Ascending aorta (tissue), 2 donors: ENCODE data around the gene LHX2. TPM values are rescaled to one million over a fixed set of nuclear protein-coding genes. Genes with fewer than 3 reads are reported as not detected.

Experiments used
- DNase-seq, 2 donors: peaks; one replicate each; pipeline ENCODE4 v3.0.0-alpha.2; 2019; ENCODE audit warnings: low spot score in 2 of 2
- H3K27ac ChIP-seq, 2 donors: fragments of 200-600 bp; sonication (generic); one replicate each; pipeline ENCODE4 v1.5.1; 2016 to 2017; ENCODE audit warnings: mild to moderate bottlenecking in 1 of 2
- H3K27me3 ChIP-seq: fragments of 200-600 bp; sonication (generic); one replicate; pipeline ENCODE4 v1.5.1; 2017
- H3K36me3 ChIP-seq, 2 donors: fragments of 200-600 bp; sonication (generic); one replicate each; pipeline ENCODE4 v1.5.1; 2016
- H3K4me1 ChIP-seq, 2 donors: fragments of 200-600 bp; sonication (generic); one replicate each; pipeline ENCODE4 v1.5.1; 2016 to 2017; ENCODE audit warnings: mild to moderate bottlenecking in 1 of 2
- H3K4me3 ChIP-seq, 2 donors: fragments of 200-600 bp; sonication (generic); one replicate each; pipeline ENCODE4 v1.5.1; 2016 to 2017; ENCODE audit warnings: mild to moderate bottlenecking in 1 of 2
- H3K9me3 ChIP-seq, 2 donors: fragments of 200-600 bp; sonication (generic); one replicate each; pipeline ENCODE4 v1.5.1; 2016
- CTCF ChIP-seq, 3 experiments: fragments of 200-600 bp in 2 of 3; fragments of 450-650 bp in 1 of 3; sonication (generic) in 2 of 3; IDR thresholded peaks; one replicate each; pipeline ENCODE4 v1.5.1; 2016 to 2019; ENCODE audit warnings: antibody characterized with exemption in 3 of 3, mild to moderate bottlenecking in 1 of 3, moderate library complexity in 1 of 3
- intact Hi-C: fragments of 100-400 bp; cut with DNase I; formaldehyde crosslinking; loops from one replicate; pipeline ENCODE4 v1.15.1; 2023
- total RNA-seq: library from RNA; depleted of rRNA; stranded (reverse); fragments of >200 nt; gene quantifications from one replicate; pipeline ENCODE4 v1.1.0, GENCODE V29; 2016

LHX2 gene
- total RNA-seq, 1 donor from 2014 or later = not detected

GRCh38 chr9:124009531-124010217 is 1.9 kb upstream of the LHX2 start:
- DNase-seq = no peak
- Histone ChIP-seq H3K9me3 (no peaks in the 10 kb centered on the region), H3K4me1 (peaks cover 10 to 22% of the 10 kb centered on the region in 2 donors), H3K27me3 (peaks cover 34% of the 10 kb centered on the region), H3K27ac (no peak overlapping the region), H3K4me3 (no peak overlapping the region), H3K36me3 (no peaks in the 10 kb centered on the region)
- intact Hi-C loops = no loop called here
- TF ChIP-seq CTCF (IDR thresholded peaks at IDR 0.05) = no peak

- Histone ChIP-seq H3K36me3 (no peaks in the 10 kb centered on the region), H3K9me3 (no peaks in the 10 kb centered on the region), H3K4me3 (no peak overlapping the region), H3K4me1 (peaks cover 10 to 22% of the 10 kb centered on the region in 2 donors), H3K27ac (no peak overlapping the region), H3K27me3 (peaks cover 39% of the 10 kb centered on the region)
- intact Hi-C loops = no loop called here
- no peak for TF ChIP-seq CTCF (IDR thresholded peaks at IDR 0.05)
- no peak for DNase-seq
Observed at GRCh38 chr9:124010303-124010664, 1.3 kb upstream of the LHX2 start.

GRCh38 chr9:124010665-124011321 is 775 bp upstream of the LHX2 start:
- TF ChIP-seq CTCF (IDR thresholded peaks at IDR 0.05) = no peak
- H3K36me3 ChIP-seq = no peaks in the 10 kb centered on the region
- peaks cover 44% of the 10 kb centered on the region for H3K27me3 ChIP-seq
- no peak for DNase-seq
- H3K27ac ChIP-seq = no peak overlapping the region
- intact Hi-C loops = no loop called here
- peaks cover 10 to 22% of the 10 kb centered on the region in 2 donors for H3K4me1 ChIP-seq
- no peaks in the 10 kb centered on the region for H3K9me3 ChIP-seq
- H3K4me3 ChIP-seq = peak overlapping the region; percentile 40 to 51

GRCh38 chr9:124012368-124013301 is 1.1 kb downstream of the LHX2 start:
- Histone ChIP-seq H3K27me3 (peaks cover 54% of the 10 kb centered on the region), H3K4me1 (peaks cover 10 to 33% of the 10 kb centered on the region in 2 donors), H3K9me3 (no peaks in the 10 kb centered on the region), H3K27ac (no peak overlapping the region), H3K4me3 (peak overlapping the region; percentile 40 to 51), H3K36me3 (no peaks in the 10 kb centered on the region)
- DNase-seq = no peak
- intact Hi-C loops = no loop called here
- TF ChIP-seq CTCF (IDR thresholded peaks at IDR 0.05) = no peak

GRCh38 chr9:124013309-124014210 is 2.0 kb downstream of the LHX2 start:
- Histone ChIP-seq H3K36me3 (no peaks in the 10 kb centered on the region), H3K9me3 (no peaks in the 10 kb centered on the region), H3K4me1 (peaks cover 14 to 37% of the 10 kb centered on the region in 2 donors), H3K4me3 (no peak overlapping the region), H3K27me3 (peaks cover 54% of the 10 kb centered on the region), H3K27ac (no peak overlapping the region)
- intact Hi-C loops = no loop called here
- TF ChIP-seq CTCF (IDR thresholded peaks at IDR 0.05) = no peak
- DNase-seq = no peak
